SU-DHL-6 (cell line): ENCODE measurements around the gene TMEM248.
"Not testable (repeated sequence)": the region's sequence is repeated elsewhere in the genome, so short reads cannot be mapped to it uniquely, and the experiment has no call there.

Experiments
- H2AFZ ChIP-seq: fragments of 200-600 bp; sonication (generic); 2 replicates; pipeline ENCODE4 v1.6.1; 2014; ENCODE audit warnings: low read depth, mild to moderate bottlenecking, moderate library complexity, mixed read lengths, antibody characterized with exemption, low read length; ENCODE audit not compliant: severe bottlenecking
- H3F3A ChIP-seq: fragments of 200-600 bp; shearing (Covaris generic); 2 replicates; pipeline ENCODE4 v1.6.0; 2016; ENCODE audit warnings: antibody characterized with exemption, mild to moderate bottlenecking; ENCODE audit not compliant: insufficient read depth
- H3K27ac ChIP-seq: fragments of 200-600 bp; sonication (generic); 2 replicates; pipeline ENCODE4 v1.5.1; 2016; ENCODE audit warnings: low read depth, mild to moderate bottlenecking, low read length, moderate library complexity, mixed read lengths
- H3K27me3 ChIP-seq: fragments of 200-600 bp; sonication (generic), shearing (Covaris generic); 2 replicates; pipeline ENCODE4 v1.6.0; 2014; ENCODE audit warnings: mild to moderate bottlenecking, low read length
- H3K36me3 ChIP-seq: fragments of 200-600 bp; sonication (generic); 2 replicates; pipeline ENCODE4 v1.6.1; 2014; ENCODE audit warnings: mild to moderate bottlenecking, low read length, mixed read lengths
- H3K4me2 ChIP-seq: fragments of 300-600, 200-600 bp; shearing (Covaris generic), sonication (generic); 2 replicates; pipeline ENCODE4 v1.6.0; 2014; ENCODE audit warnings: low read length, low read depth, mild to moderate bottlenecking; ENCODE audit not compliant: poor library complexity, severe bottlenecking
- H3K4me3 ChIP-seq: fragments of 200-600 bp; sonication (generic); 2 replicates; pipeline ENCODE4 v1.5.1; 2014; ENCODE audit warnings: antibody characterized with exemption, low read length, mild to moderate bottlenecking, mixed read lengths; ENCODE audit not compliant: insufficient read depth, poor library complexity, severe bottlenecking
- H3K79me2 ChIP-seq: fragments of 200-600 bp; sonication (generic); 2 replicates; pipeline ENCODE4 v1.6.1; 2014; ENCODE audit warnings: mild to moderate bottlenecking, low read length, moderate library complexity; ENCODE audit not compliant: insufficient read depth
- H3K9ac ChIP-seq: fragments of 200-600 bp; sonication (generic); 2 replicates; pipeline ENCODE4 v1.7.0; 2014; ENCODE audit warnings: mild to moderate bottlenecking, low read length
- H3K9me2 ChIP-seq: fragments of 200-600 bp; sonication (generic); replicated peaks from 2 replicates; pipeline ENCODE4 v1.6.1; 2014; ENCODE audit warnings: low read length; ENCODE audit not compliant: insufficient read depth
- H3K9me3 ChIP-seq: fragments of 200-600 bp; sonication (generic); 2 replicates; pipeline ENCODE4 v1.6.1; 2014; ENCODE audit warnings: low read length, mixed read lengths; ENCODE audit not compliant: insufficient read depth
- H4K20me1 ChIP-seq: fragments of 200-600 bp; sonication (generic); 2 replicates; pipeline ENCODE4 v1.6.1; 2014; ENCODE audit warnings: low read depth, mild to moderate bottlenecking, antibody characterized with exemption, low read length, moderate library complexity, mixed read lengths
- TF ChIP-seq, protein P1 (sequence below): fragments of 200-600 bp; sonication (generic); IDR thresholded peaks from one replicate; pipeline ENCODE4 v1.5.1; 2017; ENCODE audit warnings: antibody characterized with exemption, mild to moderate bottlenecking, low read length, moderate library complexity; ENCODE audit not compliant: insufficient read depth, poor library complexity, severe bottlenecking

Gene TMEM248

DNA sequence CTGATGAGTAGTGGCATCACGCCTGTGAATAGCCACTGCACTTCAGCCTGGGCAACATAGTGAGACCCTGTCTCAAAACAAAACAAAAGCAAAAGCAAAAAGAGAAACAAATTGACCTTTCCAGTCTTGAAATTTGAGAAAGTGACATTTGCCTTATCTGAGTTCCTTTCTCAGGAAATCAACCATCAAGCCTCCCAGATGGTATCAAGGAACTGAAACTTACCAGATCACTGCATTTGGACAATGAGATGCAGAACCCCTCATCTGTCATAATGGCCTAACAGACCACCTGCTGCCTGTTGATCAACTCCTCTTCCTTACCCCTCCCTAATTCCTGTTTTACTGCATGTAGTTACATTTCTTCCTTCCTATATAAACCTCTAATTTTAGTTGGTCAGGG is 59.3 kb downstream of the TMEM248 start:
- H3K9me2 ChIP-seq, H3K27ac ChIP-seq, H3K36me3 ChIP-seq, H3K4me3 ChIP-seq, H2AFZ ChIP-seq, H4K20me1 ChIP-seq, H3K27me3 ChIP-seq, H3K79me2 ChIP-seq, H3K4me2 ChIP-seq, H3K9ac ChIP-seq, H3F3A ChIP-seq: not testable (repeated sequence)
- H3K9me3 ChIP-seq = peaks cover 13% of the 10 kb centered on the region; the same call in 1 of the 2 replicates

DNA sequence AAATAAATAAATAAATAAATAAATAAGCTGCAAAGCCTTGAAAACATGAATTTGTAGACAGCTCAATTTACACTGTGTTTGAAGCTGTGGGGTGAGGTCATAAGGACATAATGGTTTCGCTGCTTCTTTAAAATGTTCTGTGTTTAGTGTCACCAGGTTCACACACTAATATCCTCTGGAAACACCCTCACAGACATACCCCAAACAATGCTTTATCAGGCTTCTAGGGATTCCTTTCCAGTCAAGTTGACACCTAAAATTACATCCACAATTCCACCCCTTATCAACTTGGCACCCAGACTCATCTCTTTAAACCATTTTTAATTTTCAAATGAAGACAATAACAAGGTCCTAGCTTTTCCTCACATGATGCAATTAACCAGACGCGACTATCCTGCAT is 68.5 kb downstream of the TMEM248 start:
- H3K9me2 ChIP-seq, H3K4me3 ChIP-seq, H3F3A ChIP-seq, H2AFZ ChIP-seq, H4K20me1 ChIP-seq, H3K9ac ChIP-seq, H3K4me2 ChIP-seq, H3K27ac ChIP-seq, H3K9me3 ChIP-seq, H3K27me3 ChIP-seq: not testable (repeated sequence)
- H3K79me2 ChIP-seq = peaks cover 22% of the 10 kb centered on the region
- H3K36me3 ChIP-seq = peaks cover 21% of the 10 kb centered on the region

DNA sequence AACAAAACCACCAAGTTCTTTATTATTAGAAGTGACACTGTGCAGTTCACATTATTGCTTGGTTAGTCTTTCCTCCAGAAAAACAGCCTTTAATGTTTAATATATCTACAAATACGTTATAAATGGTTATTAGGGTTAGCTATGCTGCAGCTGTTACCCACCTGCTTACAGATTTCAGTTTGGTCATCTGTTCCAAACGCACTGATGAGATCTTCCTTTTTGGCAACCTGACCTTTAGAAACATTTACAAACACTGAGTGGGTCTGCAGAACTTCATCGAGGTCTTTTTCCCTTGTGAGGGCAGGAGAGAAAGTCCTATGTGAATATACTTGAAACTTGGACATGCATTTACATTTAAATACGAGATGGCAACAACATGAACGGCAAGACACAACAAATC is 73.0 kb downstream of the TMEM248 start:
- H2AFZ ChIP-seq, H3F3A ChIP-seq: not testable (repeated sequence)

DNA sequence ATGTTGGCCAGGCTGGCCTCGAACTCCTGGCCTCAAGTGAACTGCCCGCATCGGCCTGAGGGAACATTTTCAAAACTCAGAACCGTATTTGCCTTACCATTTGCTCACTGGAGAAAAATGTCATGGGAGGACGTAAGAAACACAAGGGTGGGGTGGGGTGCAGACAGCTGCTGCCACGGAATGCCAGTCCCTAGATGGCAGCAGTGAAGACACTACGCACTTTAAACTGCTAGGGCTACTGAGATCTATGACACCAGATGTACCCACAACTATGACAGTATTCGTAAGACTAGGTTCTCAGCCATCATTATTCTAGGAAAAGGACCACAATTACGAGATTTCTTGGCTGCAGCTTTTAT is 73.6 kb downstream of the TMEM248 start:
- H3F3A ChIP-seq, H3K9me3 ChIP-seq, H4K20me1 ChIP-seq, H3K27me3 ChIP-seq, H3K9me2 ChIP-seq: not testable (repeated sequence)
- Histone ChIP-seq H3K79me2 (peaks cover 40% of the 10 kb centered on the region), H3K36me3 (peaks cover 21% of the 10 kb centered on the region), H3K4me2 (peak overlapping the region; percentile 65), H3K4me3 (peak overlapping the region; percentile 78), H3K27ac (peak overlapping the region; percentile 59), H3K9ac (peak overlapping the region; percentile 85), H2AFZ (peak overlapping the region; percentile 74)
- TF ChIP-seq, protein P1, sequence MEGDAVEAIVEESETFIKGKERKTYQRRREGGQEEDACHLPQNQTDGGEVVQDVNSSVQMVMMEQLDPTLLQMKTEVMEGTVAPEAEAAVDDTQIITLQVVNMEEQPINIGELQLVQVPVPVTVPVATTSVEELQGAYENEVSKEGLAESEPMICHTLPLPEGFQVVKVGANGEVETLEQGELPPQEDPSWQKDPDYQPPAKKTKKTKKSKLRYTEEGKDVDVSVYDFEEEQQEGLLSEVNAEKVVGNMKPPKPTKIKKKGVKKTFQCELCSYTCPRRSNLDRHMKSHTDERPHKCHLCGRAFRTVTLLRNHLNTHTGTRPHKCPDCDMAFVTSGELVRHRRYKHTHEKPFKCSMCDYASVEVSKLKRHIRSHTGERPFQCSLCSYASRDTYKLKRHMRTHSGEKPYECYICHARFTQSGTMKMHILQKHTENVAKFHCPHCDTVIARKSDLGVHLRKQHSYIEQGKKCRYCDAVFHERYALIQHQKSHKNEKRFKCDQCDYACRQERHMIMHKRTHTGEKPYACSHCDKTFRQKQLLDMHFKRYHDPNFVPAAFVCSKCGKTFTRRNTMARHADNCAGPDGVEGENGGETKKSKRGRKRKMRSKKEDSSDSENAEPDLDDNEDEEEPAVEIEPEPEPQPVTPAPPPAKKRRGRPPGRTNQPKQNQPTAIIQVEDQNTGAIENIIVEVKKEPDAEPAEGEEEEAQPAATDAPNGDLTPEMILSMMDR = peak; percentile 60

More for the DNA sequence above, 73.0 kb downstream of the TMEM248 start:
- not testable (repeated sequence) for H4K20me1 ChIP-seq, H3K27ac ChIP-seq, H3K27me3 ChIP-seq, H3K9me3 ChIP-seq, H3K9me2 ChIP-seq
- Histone ChIP-seq H3K79me2 (peaks cover 40% of the 10 kb centered on the region), H3K36me3 (peaks cover 21% of the 10 kb centered on the region), H3K9ac (peak overlapping the region; percentile 85), H3K4me3 (peak overlapping the region; percentile 78), H3K4me2 (peak overlapping the region; percentile 65)

DNA sequence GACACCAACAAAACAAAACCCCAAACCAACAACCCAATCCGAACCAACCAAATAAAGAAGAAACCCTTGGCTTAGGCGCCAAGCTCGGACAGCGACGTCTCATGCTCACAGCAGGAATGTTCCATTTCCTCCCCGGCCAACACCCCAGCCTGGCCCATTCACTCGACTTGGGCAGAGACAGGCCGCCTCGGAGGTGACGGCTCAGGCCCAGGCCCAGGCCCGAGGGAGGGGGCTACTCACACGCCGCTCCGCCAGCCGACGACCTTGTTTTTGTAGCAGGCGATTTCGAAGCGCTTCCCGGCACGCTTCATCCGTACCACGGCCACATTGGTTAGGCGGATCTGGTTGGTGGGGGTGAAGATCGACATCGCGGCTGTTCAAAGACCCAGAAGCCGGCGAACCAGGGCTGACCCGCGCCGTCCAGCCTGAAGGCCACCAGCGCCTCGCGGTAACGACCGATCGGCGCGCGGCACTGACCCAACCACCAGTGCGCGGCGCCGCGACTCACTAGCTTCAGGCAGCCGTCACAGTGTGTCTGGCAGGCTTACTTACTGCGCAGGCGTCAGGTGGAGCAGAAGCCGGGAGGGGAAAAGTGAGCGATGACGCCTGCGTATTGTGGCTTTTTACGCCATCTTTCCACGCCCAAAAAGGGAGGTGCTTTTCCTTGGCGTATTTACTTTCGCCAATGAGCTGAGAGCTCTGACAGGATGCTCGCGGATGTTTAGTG is 74.2 kb downstream of the TMEM248 start, which contains the start of gene SBDS:
SBDS (minus strand) TSS at position 537 of the 727 bp plus-strand sequence; CDS start at position 368, 169 bp downstream.
- H3K79me2 ChIP-seq = peaks cover 40% of the 10 kb centered on the region
- peaks cover 20% of the 10 kb centered on the region for H3K36me3 ChIP-seq
- not testable (repeated sequence) for H4K20me1 ChIP-seq, H3F3A ChIP-seq, H3K9me3 ChIP-seq, H3K27me3 ChIP-seq, H3K9me2 ChIP-seq
- H2AFZ ChIP-seq = peak within 1 kb of the TSS; percentile 74
- H3K9ac ChIP-seq = peak within 1 kb of the TSS; percentile 85
- H3K4me3 ChIP-seq = peak within 1 kb of the TSS; percentile 78
- peak within 1 kb of the TSS; percentile 59 for H3K27ac ChIP-seq
- peak within 1 kb of the TSS; percentile 69 for H3K4me2 ChIP-seq

DNA sequence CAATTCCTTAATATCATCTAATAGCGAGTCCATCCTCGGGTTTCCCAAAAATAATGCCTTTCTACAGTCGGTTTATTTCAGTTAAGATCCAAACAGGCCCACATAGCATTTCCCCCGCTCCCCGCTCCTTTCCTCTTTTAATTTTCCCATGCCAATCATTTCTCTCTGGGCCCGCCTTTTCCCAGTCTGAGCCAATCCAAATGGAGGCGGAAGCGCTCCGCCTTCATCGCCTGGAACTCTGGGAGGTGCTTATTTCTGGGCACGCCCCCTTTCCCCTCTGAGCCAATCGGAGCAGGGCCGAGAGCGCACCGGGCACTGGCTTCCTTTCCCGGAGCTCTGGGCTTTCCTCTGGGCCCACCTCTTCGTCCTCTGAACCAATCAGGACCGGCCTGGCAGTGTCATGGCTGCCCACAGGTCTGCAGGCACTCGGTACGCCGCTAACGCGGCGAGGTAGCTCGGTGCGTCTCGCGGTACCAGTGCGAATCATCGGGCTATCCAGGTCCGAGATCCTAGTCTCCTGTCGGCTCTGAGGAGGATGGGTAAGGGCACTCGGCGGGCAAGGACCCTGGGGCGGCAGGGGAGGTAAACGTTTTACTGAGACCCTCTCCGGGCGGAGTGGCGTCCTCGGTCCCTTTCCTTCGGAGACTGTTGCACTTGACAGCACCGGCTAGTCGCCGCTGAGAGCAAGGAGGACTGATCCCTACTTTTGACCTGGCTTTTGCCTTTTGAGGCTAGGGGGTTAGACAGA is 75.6 kb downstream of the TMEM248 start, which contains the start of gene TYW1:
TYW1 (plus strand) TSS at position 390 of the 748 bp plus-strand sequence; CDS start at position 536, 146 bp downstream.
- not testable (repeated sequence) for H3K9me3 ChIP-seq, H3K9me2 ChIP-seq, H4K20me1 ChIP-seq, H3K27me3 ChIP-seq, H3F3A ChIP-seq
- Histone ChIP-seq H3K27ac (peak within 1 kb of the TSS; percentile 58), H3K4me2 (peak within 1 kb of the TSS; percentile 82), H2AFZ (peak within 1 kb of the TSS; percentile 90), H3K4me3 (peak within 1 kb of the TSS; percentile 76), H3K36me3 (peaks cover 17% of the 10 kb centered on the region), H3K79me2 (peaks cover 40% of the 10 kb centered on the region), H3K9ac (peak within 1 kb of the TSS; percentile 87)

DNA sequence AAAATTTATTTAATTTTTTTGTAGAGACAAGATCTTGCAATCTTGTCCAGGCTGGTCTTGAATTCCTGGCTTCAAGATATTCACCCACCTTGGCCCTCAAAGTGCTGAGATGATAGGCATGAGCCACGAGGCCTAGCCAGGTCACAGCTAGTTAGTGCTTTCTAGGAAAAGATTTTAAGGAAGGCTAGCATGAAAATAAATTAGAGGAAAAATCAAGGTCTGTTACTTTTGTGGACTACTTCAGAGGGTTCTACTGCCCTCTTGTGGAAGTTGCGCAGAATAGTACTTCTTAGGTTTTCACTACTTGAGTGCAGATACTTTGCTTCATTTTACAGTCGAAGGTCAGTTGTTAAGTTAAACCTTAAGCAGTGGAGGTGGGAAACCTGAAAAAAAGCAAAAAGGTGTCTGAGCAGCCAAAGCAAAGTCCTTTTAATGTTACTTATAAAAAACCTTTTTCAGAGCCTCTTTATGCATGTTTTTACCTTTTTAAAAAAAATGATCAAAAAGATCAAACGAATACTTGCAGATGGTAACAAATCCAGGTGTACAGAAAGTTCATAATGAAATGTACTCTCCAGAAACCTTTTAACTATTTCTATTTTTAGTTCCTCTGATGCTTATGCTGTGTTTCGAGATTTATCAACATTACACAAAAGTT is 79.7 kb downstream of the TMEM248 start:
- H3K4me2 ChIP-seq, H3K36me3 ChIP-seq, H4K20me1 ChIP-seq, H3K9me2 ChIP-seq, H3K4me3 ChIP-seq, H3K27ac ChIP-seq, H3K9ac ChIP-seq, H3K27me3 ChIP-seq, H2AFZ ChIP-seq, H3K9me3 ChIP-seq, H3F3A ChIP-seq: not testable (repeated sequence)
- peaks cover 34% of the 10 kb centered on the region for H3K79me2 ChIP-seq
